ENCODE measurements around the gene RAB3B.

DNA sequence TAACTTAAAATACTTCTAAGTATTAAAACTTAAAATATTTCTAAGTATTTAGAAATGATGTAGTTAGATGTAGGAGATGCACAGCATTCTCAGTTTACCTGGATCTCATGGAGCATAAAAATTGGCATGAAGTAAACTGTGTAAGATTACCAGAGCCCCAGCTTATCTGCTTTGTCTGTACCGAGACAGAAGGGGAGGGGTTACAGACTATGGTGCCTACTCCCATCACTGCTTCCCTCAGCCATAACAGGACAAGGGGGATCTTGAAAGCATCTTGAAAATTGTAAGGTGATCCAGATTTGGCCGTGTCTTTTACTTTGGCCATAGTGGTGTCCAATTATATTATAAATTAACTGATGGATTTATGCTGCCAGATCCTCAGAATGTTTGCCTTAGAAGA lies 130.8 kb downstream of the RAB3B start:
- TF ChIP-seq, protein P1, sequence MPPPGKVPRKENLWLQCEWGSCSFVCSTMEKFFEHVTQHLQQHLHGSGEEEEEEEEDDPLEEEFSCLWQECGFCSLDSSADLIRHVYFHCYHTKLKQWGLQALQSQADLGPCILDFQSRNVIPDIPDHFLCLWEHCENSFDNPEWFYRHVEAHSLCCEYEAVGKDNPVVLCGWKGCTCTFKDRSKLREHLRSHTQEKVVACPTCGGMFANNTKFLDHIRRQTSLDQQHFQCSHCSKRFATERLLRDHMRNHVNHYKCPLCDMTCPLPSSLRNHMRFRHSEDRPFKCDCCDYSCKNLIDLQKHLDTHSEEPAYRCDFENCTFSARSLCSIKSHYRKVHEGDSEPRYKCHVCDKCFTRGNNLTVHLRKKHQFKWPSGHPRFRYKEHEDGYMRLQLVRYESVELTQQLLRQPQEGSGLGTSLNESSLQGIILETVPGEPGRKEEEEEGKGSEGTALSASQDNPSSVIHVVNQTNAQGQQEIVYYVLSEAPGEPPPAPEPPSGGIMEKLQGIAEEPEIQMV (tag; conservative IDR thresholded peaks at IDR 0.05; ENCODE audit: low read depth), result no peak
- TF ChIP-seq KAT7 (CRISPR knock-in tag; IDR thresholded peaks at IDR 0.05; ENCODE audit: borderline replicate concordance), result no peak
